Measurements from ENCODE around the gene CSK.
"Not testable (repeated sequence)": the region's sequence is repeated elsewhere in the genome, so short reads cannot be mapped to it uniquely, and the experiment has no call there.

The CSK gene

GRCh38 chr15:74781431-74782258 lies at the start of gene CSK:
Gene CSK (plus strand): TSS chr15:74782080. CDS start chr15:74798298, 16,218 bp downstream.
- DNase-seq: peak; percentile 88

DNA sequence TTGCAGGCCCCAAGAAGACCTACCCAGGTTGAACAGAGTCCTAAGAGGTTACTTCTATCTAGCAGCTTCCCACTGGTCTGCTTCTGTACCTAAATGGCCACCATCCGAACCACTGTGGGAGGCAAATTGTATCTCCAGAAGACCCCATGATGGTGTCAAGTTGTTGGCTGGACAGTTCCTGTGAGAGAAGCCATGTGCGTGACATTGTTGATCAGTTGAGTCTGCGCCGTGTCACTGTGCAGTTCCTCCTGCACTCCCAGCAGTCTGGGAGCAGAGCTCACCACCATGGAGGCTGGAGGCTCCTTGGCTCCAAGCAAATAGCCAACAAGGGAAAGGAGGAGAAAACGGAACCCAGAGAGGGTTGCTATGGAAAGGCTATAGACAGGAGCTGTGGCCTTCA lies 49.0 kb upstream of the CSK start:
- DNase-seq: no peak

DNA sequence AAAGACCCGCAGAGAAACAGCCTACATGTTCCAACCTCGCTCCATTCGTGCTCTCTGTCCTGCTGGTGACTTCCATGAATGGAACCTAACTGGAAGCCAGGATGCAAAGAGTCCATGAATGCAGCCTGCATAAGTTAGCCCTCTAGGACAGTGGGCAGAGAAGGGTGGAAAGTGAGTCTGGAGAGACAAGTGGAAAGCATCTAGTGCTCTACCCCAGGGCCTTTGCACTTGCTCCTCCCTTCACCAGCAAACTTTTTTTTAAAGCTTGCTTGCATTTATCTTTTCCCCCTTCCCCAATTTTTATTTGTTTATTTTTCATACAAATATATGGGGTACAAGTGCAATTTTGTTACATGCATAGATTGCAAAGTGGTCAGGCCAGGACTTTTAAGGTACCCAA lies 48.6 kb upstream of the CSK start:
- no peak for DNase-seq

DNA sequence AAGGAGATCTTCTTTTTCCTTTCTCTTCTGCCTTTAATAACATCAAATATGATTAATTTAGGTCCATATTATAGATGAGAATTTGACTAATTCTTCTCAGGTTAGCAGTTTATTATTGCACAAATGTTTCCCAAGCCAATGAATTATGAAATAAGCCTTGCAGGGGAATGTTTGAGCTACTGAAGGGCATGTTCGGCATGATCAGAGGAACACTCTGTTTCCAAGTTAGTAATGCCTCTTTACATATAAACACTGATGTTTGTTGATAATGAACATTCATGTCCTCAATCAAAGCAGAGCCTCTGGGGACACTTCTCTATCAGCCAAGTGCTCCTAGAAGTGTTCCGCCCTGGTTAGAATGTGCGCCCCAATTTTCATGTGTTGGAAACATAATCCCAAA lies 46.6 kb upstream of the CSK start:
- DNase-seq: no peak

GRCh38 chr15:74738239-74738638 lies 43.6 kb upstream of the CSK start:
- not testable (repeated sequence) for DNase-seq

DNA sequence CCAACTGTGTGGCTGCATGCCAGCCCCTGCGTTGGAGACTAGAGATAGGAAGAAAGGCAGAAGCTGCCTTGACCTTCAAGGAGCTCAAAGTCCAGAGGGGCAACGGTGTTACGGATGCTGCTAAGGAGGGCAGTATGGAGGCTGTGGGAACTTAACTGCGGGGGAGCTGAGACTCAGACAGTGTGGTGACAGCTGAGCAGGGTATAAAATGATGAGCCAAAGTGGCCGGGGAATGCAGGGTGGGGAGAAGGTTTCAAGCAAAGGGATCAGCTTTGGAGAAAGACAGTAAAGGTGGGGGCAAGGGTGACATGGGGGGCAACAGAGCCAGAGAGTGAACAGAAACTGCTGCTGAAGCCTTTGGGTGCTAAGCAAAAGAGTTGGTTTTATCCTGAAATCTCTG lies 39.5 kb upstream of the CSK start:
- DNase-seq: no peak

- no peak for DNase-seq
These were observed 35.5 kb upstream of the CSK start for GRCh38 chr15:74746389-74746788.

GRCh38 chr15:74748322-74748946 lies 33.4 kb upstream of the CSK start, which contains the start of gene CYP1A2:
Gene CYP1A2 (plus strand): TSS chr15:74748845. CDS start chr15:74749739, 894 bp downstream.
- DNase-seq: no peak

GRCh38 chr15:74749832-74750231 lies 32.0 kb upstream of the CSK start:
- DNase-seq: no peak

GRCh38 chr15:74750751-74751150 lies 31.1 kb upstream of the CSK start:
- no peak for DNase-seq

- DNase-seq: no peak
These were observed 29.9 kb upstream of the CSK start for GRCh38 chr15:74752011-74752410.

- DNase-seq: no peak
These were observed 29.3 kb upstream of the CSK start for GRCh38 chr15:74752531-74752930.

GRCh38 chr15:74754593-74755215 lies 27.2 kb upstream of the CSK start:
- no peak for DNase-seq

- DNase-seq: no peak
These were observed 23.1 kb upstream of the CSK start for GRCh38 chr15:74758736-74759135.

DNA sequence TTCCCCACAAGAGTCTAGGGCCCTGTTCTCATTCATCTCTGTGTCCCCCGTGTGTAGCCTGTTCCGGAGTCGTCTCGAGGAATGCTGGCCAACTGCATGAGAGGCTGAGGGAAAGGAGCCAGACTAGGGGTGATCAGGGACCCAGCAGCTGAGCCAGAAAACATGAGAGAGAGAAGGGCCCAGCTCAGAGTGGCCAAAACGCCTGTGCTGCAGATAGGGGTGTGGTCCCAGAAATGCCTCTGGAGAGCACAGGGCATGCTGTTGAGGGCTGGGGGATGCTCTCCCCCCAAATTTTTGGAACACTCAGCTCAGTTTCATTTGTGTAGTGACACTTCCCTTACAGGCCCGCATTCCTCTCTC lies 19.1 kb upstream of the CSK start:
- no peak for DNase-seq

- no peak for DNase-seq
These were observed 18.5 kb upstream of the CSK start for GRCh38 chr15:74763416-74763815.

- no peak for DNase-seq
These were observed 14.4 kb upstream of the CSK start for GRCh38 chr15:74767167-74768098.

GRCh38 chr15:74768099-74768770 lies 13.6 kb upstream of the CSK start:
- DNase-seq: no peak

DNA sequence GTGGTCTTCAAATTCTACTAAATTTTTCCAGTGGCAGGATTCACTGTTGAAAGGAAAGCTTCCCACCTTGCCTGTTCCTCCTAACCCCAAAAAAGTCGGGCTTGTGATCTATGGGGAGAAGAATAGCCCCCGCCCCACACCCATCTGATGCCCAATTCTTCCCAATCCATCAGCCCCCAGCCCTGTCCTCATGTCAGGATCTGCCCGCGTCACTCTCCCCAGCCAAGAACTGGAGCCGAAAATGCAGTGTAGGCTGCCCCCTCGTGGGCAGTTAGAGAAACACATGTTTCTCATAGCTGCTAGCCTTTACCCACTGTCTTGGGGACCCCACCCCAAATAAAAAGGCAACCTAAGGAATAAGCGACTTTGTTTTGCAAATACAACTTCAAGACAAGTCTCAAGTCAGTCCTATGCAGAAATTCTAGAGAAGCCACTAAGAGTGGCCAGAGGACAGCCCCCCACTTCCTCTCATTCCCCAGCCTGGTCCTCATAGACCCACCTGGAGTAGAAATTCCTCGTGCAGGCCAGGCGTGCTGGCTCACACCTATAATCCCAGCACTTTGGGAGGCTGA lies 13.0 kb upstream of the CSK start:
- peak; percentile 80 for DNase-seq

DNA sequence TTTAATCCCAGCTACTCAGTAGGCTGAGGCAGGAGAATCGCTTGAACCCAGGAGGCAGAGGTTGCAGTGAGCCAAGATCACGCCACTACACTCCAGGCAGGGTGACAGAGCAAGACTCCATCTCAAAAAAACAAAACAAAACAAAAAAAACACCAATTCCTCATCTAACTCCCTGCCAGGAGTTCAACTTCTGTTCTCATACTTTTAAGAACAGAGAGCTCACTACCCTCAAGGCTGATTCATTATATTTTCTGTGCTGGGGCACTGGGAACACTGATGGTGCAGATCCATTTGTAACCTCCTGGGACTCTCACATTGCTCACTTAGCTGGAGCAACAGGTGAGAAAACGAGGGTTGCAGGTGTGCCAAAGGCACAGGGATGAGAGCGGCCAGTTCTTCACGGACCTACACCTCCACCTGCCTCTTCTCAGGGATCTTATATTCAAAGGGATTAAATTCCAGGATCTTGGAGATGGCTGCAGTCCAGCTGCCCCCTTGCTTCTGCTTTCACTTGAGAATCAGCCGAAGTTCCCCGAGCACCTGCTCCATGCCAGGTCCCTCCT lies 12.3 kb upstream of the CSK start:
- DNase-seq: no peak

- DNase-seq: no peak
These were observed 11.5 kb upstream of the CSK start for GRCh38 chr15:74770211-74770903.
